Type B pancreatic cell (in vitro differentiated cells): Measurements from ENCODE around the gene CDK6. TPM values are rescaled to one million over a fixed set of nuclear protein-coding genes. Genes with fewer than 3 reads are reported as not detected.

Experiments
- DNase-seq: peaks from one replicate; pipeline ENCODE4 v3.0.0; 2021; ENCODE audit warnings: mixed read lengths; ENCODE audit not compliant: unreplicated experiment; ENCODE audit errors: extremely low spot score
- H3K27ac Mint-ChIP-seq: 2 replicates; pipeline ENCODE4 v1.8.0; 2021; ENCODE audit warnings: mild to moderate bottlenecking, mixed read lengths
- H3K27me3 Mint-ChIP-seq: 2 replicates; pipeline ENCODE4 v1.8.0; 2021; ENCODE audit warnings: mixed read lengths
- H3K36me3 Mint-ChIP-seq: 2 replicates; pipeline ENCODE4 v1.8.0; 2021; ENCODE audit warnings: mixed read lengths
- H3K4me1 Mint-ChIP-seq: one replicate; pipeline ENCODE4 v1.8.0; 2021; ENCODE audit warnings: mixed read lengths; ENCODE audit not compliant: unreplicated experiment
- H3K4me3 Mint-ChIP-seq: 2 replicates; pipeline ENCODE4 v1.8.0; 2021; ENCODE audit warnings: mild to moderate bottlenecking, mixed read lengths
- H3K9me3 Mint-ChIP-seq: 2 replicates; pipeline ENCODE4 v1.8.0; 2021; ENCODE audit warnings: mixed read lengths
- total RNA-seq: library from RNA; stranded (reverse); gene quantifications from 2 replicates; pipeline ENCODE4 v1.2.1, GENCODE V29; 2021; ENCODE audit warnings: low replicate concordance
- TF ChIP-seq, protein P1 (sequence below): fragments of 200-600 bp; sonication (generic); conservative IDR thresholded peaks from 2 replicates; pipeline ENCODE4 v1.5.0; 2021; ENCODE audit warnings: antibody characterized with exemption, mild to moderate bottlenecking

Gene CDK6
- total RNA-seq, 1 donor from 2014 or later: 68.5 TPM

DNA sequence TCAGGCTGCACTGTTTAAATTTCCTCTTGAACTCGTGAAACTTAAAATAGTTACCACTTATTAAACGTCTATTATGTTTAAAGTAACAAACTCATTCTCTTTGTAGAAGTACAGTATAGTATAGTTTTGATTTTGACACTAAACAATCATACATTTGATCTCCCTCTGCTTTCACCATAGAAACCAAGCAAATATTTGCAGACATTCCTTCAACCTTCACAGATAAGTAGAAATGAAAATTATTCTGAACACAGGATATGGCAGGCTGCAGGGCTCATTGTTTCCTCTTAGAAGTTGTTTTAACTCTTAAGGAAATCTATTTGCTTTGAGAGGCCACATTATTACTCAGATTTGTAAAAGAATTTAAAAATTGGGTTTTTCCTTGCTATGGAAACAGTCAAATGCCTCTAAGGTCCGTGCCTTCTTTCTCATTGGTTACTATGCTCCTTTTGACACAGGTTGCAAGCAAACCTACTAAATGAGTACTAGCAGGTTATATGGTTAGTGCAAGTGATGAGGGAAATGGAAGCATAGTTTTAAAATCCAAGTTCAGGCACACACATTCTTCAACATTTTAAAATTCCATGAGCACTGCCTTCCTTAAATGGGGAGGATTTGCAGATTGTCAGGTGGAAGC, 153.4 kb downstream of the CDK6 start:
- TF ChIP-seq, protein P1, sequence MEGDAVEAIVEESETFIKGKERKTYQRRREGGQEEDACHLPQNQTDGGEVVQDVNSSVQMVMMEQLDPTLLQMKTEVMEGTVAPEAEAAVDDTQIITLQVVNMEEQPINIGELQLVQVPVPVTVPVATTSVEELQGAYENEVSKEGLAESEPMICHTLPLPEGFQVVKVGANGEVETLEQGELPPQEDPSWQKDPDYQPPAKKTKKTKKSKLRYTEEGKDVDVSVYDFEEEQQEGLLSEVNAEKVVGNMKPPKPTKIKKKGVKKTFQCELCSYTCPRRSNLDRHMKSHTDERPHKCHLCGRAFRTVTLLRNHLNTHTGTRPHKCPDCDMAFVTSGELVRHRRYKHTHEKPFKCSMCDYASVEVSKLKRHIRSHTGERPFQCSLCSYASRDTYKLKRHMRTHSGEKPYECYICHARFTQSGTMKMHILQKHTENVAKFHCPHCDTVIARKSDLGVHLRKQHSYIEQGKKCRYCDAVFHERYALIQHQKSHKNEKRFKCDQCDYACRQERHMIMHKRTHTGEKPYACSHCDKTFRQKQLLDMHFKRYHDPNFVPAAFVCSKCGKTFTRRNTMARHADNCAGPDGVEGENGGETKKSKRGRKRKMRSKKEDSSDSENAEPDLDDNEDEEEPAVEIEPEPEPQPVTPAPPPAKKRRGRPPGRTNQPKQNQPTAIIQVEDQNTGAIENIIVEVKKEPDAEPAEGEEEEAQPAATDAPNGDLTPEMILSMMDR: no peak
- peaks cover 6% of the 10 kb centered on the region for H3K9me3 Mint-ChIP-seq
- H3K4me3 Mint-ChIP-seq: no peak overlapping the region
- H3K27me3 Mint-ChIP-seq: no peaks in the 10 kb centered on the region
- no peak overlapping the region for H3K27ac Mint-ChIP-seq
- peaks cover 20% of the 10 kb centered on the region for H3K4me1 Mint-ChIP-seq
- DNase-seq: no peak
- peaks cover 18% of the 10 kb centered on the region for H3K36me3 Mint-ChIP-seq

DNA sequence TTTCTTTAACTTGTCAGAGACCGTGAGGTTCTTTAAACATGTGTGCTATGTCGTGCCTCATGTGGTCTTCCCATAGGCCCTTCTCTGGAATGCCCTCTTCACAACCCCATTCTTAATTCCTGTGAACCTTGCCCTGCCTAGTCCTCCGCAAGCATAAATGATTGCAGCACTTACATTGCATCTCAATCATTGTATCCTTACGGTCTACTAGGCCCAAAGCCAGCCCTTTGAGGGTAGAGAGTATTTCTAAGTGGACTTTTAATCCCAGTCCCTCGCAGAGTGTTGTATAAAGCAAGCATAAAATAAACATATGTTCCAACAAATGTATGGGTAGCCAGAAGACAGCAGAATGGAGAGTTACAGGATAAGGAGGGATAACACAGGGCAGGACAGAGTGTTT, 154.0 kb downstream of the CDK6 start:
- no peak overlapping the region for H3K27ac Mint-ChIP-seq
- DNase-seq: no peak

DNA sequence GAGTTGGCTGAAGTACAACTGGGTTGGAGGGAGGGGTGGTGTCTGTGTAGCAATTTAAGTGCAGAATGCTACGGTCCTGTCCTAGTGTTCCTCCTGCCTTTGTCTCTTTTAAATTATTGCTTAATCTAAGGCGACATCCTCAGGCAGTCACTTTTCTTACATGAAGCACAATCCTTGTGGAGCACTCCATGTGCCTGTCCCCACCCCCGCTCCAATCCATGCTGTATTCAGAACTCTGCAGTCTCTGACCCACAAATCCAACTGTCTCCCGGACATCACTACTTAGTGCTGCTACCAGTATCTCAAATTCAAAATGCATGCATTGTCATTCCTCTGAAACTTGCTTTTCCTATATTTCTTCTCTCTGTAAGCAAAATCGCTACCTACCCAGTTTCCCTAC, 154.7 kb downstream of the CDK6 start:
- no peak for DNase-seq

More for the DNA sequence above, 154.0 kb downstream of the CDK6 start:
- peaks cover 20% of the 10 kb centered on the region for H3K4me1 Mint-ChIP-seq
- H3K9me3 Mint-ChIP-seq: peaks cover 6% of the 10 kb centered on the region
- peaks cover 12% of the 10 kb centered on the region for H3K36me3 Mint-ChIP-seq
- no peak overlapping the region for H3K4me3 Mint-ChIP-seq
- TF ChIP-seq, protein P1: no peak
- no peaks in the 10 kb centered on the region for H3K27me3 Mint-ChIP-seq

DNA sequence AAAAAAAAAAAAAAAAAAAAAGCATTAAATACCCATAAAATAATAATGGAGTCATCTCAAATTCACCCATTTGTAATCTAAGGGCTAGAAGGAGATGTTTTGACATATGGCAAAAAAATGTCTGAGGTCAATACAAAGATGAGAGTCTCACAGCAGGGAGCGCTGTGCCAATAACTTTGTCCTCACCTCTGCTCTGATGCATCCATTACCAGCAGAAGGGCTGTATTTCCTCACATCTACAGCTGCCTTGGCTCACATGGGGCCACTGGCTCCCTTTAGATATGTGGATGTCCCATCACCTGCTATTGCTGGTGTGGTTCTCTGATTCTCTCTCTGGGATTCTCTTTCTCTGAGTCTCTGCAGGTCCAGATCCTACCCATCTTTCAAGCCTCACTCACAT, 155.9 kb downstream of the CDK6 start:
- Mint-ChIP-seq H3K9me3 (peaks cover 6% of the 10 kb centered on the region), H3K36me3 (peaks cover 9% of the 10 kb centered on the region), H3K4me3 (no peak overlapping the region), H3K27ac (no peak overlapping the region), H3K27me3 (no peaks in the 10 kb centered on the region), H3K4me1 (peaks cover 20% of the 10 kb centered on the region)
- TF ChIP-seq, protein P1: no peak
- no peak for DNase-seq

More for the DNA sequence above, 154.7 kb downstream of the CDK6 start:
- Mint-ChIP-seq H3K36me3 (peaks cover 9% of the 10 kb centered on the region), H3K27ac (no peak overlapping the region), H3K4me1 (peaks cover 20% of the 10 kb centered on the region), H3K9me3 (peaks cover 6% of the 10 kb centered on the region), H3K4me3 (no peak overlapping the region), H3K27me3 (no peaks in the 10 kb centered on the region)
- TF ChIP-seq, protein P1: no peak

DNA sequence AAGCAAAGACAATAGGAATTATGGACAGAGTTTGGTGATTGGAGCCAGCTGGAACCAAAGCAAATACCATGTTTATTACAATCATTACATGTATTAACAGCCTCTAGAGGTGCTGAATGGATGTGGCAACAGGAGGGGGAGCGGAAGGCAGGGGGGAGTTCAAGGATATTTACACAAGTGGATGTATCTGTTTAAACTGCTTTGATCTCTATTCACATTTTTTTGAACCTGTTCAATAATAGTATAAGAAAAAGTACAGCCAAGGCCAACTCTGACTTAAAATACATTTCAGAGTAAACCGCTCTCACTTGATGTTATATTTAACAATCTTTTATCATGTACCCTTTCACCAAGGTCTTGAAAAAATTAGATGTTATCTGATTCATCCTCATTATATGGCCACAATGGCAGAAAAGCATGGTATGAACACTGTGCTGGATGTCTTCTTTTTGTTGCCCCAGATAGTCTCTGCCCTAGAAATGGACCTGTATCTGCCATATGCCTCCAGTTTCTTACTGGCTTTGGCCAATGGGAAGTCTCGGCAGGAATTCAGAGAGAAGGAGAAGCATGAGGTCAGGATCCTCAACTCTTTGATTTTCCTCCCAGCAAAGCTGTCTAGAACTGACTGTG, 158.0 kb downstream of the CDK6 start:
- no peaks in the 10 kb centered on the region for H3K27me3 Mint-ChIP-seq
- no peak overlapping the region for H3K27ac Mint-ChIP-seq
- H3K9me3 Mint-ChIP-seq: peaks cover 6% of the 10 kb centered on the region
- peaks cover 20% of the 10 kb centered on the region for H3K4me1 Mint-ChIP-seq
- TF ChIP-seq, protein P1: no peak
- H3K4me3 Mint-ChIP-seq: no peak overlapping the region
- DNase-seq: no peak
- peaks cover 10% of the 10 kb centered on the region for H3K36me3 Mint-ChIP-seq
